Measurements from ENCODE around the gene SERPINF2.
A peak's percentile ranks its signal among the peaks of the same experiment; 100 is the strongest.
"Not testable (repeated sequence)": the region's sequence is repeated elsewhere in the genome, so short reads cannot be mapped to it uniquely, and the experiment has no call there.

Gene SERPINF2

GRCh38 chr17:1716076-1716911 is 26.4 kb upstream of the SERPINF2 start:
- DNase-seq (ENCODE audit: low read depth) = peak; percentile 100

GRCh38 chr17:1716912-1717695 is 25.6 kb upstream of the SERPINF2 start:
- DNase-seq (ENCODE audit: low read depth) = peak; percentile 85

GRCh38 chr17:1718362-1719165 is 24.1 kb upstream of the SERPINF2 start:
- DNase-seq (ENCODE audit: low read depth) = no peak

GRCh38 chr17:1720856-1721386 is 21.8 kb upstream of the SERPINF2 start:
- DNase-seq (ENCODE audit: low read depth) = peak; percentile 60

- not testable (repeated sequence) for DNase-seq (ENCODE audit: low read depth)
These were observed 20.6 kb upstream of the SERPINF2 start for GRCh38 chr17:1722022-1722421.

GRCh38 chr17:1724351-1724868 is 18.3 kb upstream of the SERPINF2 start, which contains the start of gene WDR81:
WDR81 (plus strand) TSS chr17:1724704; CDS start chr17:1724960, 256 bp downstream.
- peak; percentile 81 for DNase-seq (ENCODE audit: low read depth)

GRCh38 chr17:1724869-1725641 is 17.6 kb upstream of the SERPINF2 start:
- DNase-seq (ENCODE audit: low read depth) = no peak

- no peak for DNase-seq (ENCODE audit: low read depth)
These were observed 16.8 kb upstream of the SERPINF2 start for GRCh38 chr17:1725642-1726511.

- DNase-seq (ENCODE audit: low read depth) = no peak
These were observed 15.9 kb upstream of the SERPINF2 start for GRCh38 chr17:1726626-1727257.

- no peak for DNase-seq (ENCODE audit: low read depth)
These were observed 15.3 kb upstream of the SERPINF2 start for GRCh38 chr17:1727258-1727789.

- DNase-seq (ENCODE audit: low read depth) = no peak
These were observed 14.6 kb upstream of the SERPINF2 start for GRCh38 chr17:1727876-1728630.

- DNase-seq (ENCODE audit: low read depth) = no peak
These were observed 12.7 kb upstream of the SERPINF2 start for GRCh38 chr17:1729966-1730325.

- DNase-seq (ENCODE audit: low read depth) = no peak
These were observed 12.1 kb upstream of the SERPINF2 start for GRCh38 chr17:1730326-1731193.

GRCh38 chr17:1731194-1731506 is 11.5 kb upstream of the SERPINF2 start:
- DNase-seq (ENCODE audit: low read depth) = no peak

GRCh38 chr17:1732241-1732832 is 10.3 kb upstream of the SERPINF2 start:
- no peak for DNase-seq (ENCODE audit: low read depth)

- no peak for DNase-seq (ENCODE audit: low read depth)
These were observed 9.8 kb upstream of the SERPINF2 start for GRCh38 chr17:1732833-1733321.

GRCh38 chr17:1733759-1734158 is 8.9 kb upstream of the SERPINF2 start:
- DNase-seq (ENCODE audit: low read depth) = no peak

Data from activated T-cell treated with anti-CD3 and anti-CD28 coated beads for 24 hours (primary cell).